HG03565 (cell line): ENCODE data around the gene KLHL40.

Source experiments
- ATAC-seq: cut with Tn5 transposase; IDR thresholded peaks from one replicate; pipeline ENCODE4 v1.9.1; 2021; ENCODE audit warnings: mild to moderate bottlenecking, moderate library complexity; ENCODE audit not compliant: unreplicated experiment

Gene KLHL40

DNA sequence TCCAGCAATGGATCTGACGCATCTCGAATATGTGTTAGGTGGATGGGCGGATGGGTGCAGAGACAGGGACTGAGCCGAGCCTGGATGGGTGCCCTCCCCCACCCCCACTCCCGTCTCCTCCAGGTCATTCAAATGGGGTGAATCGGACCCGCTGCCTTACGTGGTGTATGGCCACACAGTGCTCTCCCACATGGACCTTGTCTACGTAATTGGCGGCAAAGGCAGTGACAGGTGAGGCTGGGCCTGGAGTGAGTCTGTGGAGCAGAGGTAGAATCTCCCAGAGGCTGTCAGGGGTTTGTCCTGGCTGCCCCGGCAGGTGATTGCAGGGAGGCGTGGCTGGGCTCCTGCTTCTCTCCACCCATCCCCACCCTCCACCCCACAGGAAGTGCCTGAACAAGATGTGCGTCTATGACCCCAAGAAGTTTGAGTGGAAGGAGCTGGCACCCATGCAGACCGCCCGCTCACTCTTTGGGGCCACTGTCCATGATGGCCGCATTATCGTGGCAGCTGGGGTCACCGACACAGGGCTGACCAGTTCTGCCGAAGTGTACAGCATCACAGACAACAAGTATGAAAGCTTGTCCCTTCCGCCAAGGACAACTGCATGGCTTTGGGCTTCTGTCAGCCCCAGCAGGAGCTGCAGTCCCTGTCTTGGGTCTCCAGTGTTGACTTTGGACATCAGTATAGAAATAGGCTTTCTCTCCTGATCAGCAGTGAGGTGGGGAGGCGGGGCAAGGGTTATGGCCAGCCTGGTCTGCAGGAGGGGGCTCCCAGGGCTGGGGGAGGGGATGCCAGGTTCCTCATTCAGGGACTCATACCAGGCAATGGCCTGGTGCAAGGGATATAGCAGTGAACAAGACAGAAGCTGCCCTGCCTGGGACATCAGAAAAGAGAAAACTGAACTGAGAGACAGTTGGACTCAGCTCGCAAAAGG lies 3.4 kb downstream of the KLHL40 start:
- ATAC-seq, result no peak

DNA sequence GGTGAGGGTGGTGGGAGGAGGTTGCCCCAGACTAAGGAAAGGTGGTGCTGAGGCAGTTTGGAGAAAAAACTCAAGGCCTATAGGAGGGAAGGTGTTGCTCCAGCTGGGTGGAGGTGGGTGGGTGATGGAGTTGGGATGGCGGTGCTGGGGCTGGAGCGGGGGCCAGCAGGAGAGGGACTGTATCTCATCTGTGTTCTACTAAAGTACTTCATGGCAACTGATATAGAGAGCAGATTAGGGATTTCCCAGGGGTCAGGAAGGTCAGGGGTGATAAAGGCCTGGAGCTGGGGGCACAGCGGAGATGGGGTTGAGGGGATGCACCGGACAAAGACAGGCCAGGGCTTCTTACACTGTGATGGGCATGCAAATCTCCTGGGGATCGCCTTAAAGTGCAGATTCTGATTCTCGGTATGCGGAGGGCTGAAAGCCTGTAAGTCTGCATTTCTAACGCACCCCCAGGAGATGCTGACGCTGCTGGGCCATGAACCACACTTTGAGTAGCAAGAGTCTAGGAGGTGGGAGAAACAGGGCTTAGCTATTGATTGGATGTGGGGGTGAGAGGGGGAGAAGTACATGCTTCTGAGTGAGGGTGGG lies 4.2 kb downstream of the KLHL40 start:
- ATAC-seq, result no peak

DNA sequence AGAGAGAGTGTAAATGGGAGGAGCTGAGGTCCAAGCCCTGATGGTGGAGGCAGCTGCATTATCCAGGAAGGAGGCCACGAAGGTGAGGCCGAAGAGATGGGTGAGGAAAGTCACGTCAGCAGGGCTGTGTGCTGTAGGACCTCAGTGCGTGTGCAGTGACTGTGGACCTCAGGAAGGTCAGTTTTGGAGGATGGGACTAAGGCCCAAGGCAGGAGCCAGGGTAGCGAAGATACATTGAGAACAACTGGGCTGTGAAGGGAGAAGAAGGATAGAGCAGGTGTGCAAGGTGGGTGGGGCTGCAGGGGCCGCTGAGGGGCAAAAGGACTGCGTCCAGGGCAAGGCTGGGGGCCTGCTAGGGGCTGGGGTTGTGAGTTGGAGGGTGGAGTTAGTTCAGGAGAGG lies 4.9 kb downstream of the KLHL40 start:
- ATAC-seq, result no peak

DNA sequence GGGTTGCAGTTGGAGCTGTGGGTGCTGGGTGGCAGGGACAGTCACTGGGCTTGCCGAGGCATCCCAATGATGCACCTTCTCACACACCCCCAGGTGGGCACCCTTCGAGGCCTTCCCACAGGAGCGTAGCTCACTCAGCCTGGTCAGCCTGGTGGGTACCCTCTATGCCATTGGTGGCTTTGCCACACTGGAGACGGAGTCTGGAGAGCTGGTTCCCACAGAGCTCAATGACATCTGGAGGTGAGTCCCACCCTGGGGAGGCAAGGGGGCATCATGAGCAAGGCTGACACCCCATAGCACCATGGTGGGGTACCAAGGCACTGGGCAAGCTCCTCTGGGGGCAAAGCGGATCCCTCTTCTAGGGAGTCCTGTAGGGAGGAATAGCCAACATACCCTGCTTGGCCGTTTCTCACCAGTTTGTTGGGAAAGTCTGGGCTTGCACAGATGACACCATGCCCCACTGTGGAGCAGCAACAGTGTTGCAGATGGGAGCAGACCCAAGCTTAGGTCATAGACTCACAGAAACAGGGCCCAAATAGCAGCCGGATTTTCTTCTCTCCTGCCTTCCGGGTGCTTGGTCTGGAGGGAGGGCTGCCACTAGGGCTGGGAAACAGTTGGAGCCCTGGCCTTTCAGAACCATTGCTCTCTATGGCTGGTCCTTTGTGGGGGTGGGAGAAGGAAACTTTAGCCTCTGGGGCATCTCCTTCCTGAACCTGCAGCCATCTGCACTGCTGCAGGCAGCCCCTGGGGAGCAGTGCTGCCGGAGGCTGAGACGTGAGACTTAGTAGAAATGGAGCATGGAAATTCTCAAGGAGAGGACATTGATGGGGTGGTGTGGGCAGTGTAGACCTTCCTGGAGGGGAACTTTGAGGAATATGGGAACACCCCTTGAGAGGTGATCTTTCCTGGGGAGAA lies 5.7 kb downstream of the KLHL40 start:
- no peak for ATAC-seq

DNA sequence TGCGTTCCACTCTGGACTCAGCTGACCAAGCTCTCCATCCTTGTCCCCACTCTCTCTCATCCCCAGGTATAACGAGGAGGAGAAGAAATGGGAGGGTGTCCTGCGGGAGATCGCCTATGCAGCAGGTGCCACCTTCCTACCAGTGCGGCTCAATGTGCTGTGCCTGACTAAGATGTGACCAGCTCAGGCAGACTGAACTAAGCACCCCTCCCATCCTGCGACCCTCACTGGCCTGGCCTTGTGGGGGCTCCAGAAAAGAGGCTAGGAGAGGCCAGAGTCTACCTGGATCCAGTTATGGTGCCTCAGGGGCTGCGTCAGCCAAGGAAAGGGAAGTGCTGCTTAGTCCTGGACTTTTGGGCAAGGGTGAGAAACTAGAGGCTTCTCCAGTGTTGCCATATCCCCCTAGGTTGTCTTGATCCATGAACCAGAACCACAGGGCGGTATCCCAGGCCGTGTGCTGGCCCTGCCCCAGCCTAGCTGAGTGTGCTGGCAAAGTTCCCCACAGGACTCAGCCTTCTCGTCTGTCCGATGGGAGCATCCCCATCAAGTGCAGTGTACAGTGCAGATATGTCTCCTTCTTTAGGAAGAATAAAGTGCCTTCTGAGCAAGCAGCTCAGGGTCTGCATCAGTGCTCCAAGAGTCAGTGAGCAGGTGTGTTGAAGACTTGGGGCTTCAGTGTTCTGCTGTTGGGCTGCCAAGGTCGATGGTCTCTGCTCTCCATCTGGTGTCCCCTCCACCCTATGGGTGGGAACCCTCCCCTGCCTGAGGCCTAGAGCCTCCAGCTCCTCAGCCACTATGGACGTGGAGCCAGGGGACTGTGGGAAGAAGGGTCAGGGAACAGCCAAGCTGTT lies 6.7 kb downstream of the KLHL40 start:
- ATAC-seq, result no peak

DNA sequence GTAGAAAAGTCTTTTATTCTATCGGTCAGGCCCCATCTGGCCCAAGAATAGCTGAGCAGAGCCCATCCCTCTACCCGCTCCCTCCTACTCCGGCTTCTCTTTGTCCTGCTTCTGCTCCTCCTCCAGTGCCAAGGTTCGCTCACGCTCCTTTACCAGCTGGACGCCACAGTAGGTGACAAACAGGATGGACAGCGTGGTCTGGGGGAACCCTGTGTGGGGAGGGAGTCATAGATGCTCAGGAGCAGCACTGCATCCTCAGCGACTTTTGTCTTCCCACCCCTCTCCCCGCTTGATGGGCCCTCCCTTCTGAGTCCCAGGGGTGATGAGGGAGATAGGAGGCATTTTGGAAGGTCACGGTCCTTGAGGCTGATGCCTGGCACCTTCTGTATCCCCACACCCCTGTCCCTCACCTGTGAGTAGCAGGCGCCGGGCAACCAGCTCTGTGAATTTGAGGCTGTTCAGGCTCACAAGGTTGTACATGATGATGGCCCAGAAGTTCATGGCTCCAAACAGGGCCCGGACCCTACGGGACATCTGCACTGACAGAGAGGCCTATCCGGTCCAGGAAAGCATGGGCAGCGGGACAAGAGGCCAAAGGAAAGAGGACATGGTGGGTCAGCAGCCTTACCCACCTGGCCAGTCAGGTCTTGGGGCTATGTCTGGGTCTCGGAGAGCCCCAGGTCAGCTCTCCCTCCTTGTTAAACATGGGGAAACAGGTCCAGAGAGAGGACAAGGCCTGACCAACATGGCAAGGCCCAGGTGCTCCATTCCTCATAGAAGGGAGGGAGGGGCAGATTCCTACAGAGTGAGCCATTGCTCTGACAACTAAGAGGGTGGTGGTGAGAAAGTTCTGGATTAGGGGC lies 7.6 kb downstream of the KLHL40 start:
- no peak for ATAC-seq

DNA sequence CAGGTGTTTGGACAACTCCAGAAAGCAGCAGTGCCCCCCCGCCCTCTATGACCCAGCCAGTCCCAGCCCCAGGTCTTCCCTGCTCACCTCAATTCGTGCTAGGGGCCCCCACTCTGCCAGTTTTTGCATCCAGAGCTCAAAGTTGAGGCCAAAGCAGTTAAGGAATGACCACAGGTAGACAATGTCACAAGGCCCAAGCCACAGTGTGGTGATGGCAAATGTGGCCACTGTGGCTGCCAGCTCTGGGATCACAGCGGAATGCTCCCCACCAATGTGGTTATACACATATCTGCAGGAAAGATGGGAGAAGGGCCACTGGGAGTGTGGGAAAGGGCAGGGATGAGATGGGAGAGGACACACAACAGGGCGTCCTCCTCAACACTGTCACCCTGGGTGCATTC lies 8.2 kb downstream of the KLHL40 start:
- no peak for ATAC-seq

DNA sequence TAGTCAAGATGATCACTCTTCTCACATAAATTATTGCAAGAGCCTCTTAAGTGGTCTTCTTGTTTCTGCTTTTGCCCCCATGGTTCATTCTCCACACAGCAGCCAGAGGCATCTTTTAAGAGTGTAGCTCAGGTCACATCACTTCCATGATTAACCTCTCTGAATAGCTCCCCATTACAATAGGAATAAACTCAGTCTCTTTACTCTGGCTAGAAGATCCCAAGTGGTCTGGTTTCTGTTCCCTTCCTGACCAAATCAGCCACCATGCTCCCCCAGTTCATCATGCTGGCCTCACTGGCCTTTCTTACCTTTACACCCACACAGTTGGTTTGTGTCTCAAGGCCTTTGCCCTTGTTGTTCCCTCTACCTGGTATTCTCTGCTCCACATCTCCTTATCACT lies 9.0 kb downstream of the KLHL40 start:
- ATAC-seq, result no peak

DNA sequence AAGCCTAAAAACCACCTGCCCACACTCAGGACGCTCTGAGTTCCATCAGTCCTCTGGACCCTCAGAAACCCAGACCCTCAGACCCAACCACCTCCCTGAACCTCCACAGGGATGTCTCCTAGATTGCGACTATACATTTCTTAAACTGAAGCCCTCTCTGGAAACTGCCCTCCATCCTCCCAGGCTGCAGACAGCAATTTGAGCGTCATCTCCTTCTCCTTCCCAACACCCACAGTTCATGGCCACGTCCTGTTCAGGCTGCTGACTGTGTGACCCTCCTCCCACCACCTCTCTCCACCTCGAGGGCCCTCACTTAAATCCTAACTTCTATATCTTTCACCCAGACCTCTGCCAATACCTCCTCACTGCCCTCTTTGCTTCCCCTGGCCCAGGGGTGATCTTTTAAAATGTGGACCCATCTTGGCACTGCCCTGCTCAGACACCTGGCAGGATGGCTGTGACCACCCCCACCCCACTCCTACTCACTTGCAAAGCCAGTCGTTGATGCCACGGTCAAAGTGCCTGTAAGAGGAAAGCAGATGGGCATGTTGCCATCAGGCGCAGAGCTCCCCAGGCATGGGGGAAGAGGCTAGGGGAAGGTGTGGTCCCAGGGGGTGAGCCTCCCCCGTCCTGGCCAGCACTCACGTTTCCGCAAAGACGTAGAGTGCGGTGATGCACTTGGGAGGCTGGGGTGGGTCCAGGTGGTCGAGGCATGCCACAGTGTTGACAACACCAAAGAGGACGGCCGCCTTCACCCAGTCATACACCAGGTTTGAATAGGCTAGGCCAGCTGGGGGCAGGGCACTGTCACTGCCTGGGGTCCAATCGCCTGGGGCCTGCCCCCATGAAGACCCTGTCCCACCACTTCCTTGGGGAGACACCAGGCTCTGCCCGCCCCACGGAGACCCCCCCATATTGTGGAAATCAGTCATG lies 11.3 kb downstream of the KLHL40 start:
- no peak for ATAC-seq

DNA sequence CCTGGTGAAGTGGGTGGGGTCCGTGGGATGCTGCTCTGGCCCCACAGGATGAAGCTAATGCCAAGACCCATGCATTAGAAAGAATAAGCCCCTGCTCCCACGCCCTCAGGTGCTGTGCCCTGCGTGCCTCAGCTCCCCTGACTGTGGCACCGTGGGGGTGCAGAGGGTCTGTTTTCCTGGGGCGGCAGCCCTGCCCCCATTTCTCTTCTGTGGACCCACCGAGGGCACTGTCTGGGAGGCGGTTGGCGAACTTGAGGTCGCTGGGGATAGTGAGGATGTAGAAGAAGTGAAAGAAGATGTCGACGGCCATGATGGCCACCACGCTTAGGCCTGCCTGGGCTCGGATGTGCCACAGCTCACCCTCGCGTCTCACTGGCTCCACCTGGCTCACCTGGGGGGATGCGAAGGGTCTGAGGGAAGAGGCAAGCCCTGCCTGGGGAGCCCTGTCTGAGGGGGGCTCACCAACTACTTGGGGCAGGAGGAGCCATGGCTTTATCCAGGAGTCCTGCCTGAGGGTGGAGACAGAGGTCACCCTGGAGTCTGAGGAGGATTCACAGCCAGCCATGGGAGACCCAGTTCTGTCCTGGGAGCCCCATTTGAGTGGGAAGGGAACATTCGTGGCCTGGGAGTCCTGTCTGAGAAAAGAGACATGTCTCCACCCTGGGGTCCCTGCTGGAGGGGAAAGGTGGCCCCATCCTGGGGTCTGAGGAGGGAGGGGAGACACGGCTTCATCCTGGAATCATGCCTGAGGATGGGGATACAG lies 12.1 kb downstream of the KLHL40 start:
- no peak for ATAC-seq

DNA sequence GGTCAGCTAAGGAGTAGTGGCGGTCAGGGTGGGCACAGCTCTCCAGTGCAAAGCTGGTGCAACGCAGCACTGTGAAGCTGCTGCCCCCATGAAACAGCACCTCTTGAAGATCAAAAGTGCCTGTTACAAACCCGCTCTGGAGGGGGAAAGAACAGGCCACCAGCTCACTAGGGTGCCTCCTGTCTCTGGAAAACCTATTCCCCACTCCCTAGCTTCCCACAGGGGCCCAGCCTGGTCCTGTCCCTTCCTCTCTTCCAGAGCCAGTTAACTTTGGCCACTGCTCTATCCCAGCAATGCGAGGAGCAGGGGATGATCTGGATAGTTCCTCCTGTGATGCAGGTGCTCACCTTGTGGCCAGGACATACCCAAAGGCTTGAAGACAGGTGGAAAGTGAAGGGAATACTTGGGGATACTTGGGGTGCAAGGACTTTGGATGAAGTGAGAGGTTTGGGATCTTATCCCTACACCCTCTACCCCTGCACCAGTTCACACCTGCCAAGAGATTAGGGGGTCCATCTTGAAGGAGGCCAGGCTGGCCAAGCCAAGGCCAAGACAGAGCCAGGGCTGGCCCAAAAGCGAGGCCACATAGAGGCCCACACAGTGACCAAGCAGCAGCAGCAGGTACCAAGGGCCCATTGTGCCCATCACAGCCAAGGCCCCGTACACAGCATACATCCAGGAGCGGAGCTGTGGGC lies 13.0 kb downstream of the KLHL40 start:
- ATAC-seq, result no peak

DNA sequence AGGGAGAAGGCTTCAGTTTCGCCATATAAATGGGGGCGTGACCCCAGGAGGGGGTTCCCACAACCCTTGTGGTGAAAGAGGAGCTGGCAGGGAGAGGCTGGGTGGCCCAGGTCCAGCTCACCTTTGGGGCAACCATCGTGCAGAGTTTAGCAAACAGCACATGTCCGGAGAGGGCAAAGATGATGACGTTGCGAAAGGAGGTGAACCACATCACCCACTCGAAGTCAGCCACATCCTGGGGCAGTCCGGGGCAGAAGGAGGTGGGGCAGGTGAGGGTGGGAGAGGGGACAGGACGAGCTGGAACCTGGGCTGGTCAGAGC lies 13.5 kb downstream of the KLHL40 start:
- no peak for ATAC-seq

DNA sequence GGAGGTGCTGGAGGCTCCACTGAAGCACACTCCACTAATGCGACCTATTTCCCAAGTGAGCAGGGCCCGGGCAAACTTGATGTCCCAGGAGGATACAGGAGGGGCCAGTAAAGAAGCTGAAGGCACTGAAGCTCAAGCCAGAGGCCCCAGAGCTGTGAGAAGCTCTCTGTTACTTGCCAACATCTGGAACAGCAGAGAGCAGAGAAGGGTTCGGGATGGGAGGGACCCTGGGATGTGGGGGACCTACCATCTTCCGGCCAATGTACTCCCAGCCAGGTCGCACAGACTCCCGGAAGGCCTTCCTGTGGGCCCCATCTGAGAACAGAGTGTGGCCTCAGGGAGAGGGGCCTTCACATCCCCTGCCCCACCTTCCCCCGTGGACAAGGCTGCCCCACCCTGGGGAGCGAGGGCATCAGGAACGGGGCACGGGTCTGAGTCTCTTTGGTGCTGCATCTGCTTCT lies 14.2 kb downstream of the KLHL40 start:
- no peak for ATAC-seq

DNA sequence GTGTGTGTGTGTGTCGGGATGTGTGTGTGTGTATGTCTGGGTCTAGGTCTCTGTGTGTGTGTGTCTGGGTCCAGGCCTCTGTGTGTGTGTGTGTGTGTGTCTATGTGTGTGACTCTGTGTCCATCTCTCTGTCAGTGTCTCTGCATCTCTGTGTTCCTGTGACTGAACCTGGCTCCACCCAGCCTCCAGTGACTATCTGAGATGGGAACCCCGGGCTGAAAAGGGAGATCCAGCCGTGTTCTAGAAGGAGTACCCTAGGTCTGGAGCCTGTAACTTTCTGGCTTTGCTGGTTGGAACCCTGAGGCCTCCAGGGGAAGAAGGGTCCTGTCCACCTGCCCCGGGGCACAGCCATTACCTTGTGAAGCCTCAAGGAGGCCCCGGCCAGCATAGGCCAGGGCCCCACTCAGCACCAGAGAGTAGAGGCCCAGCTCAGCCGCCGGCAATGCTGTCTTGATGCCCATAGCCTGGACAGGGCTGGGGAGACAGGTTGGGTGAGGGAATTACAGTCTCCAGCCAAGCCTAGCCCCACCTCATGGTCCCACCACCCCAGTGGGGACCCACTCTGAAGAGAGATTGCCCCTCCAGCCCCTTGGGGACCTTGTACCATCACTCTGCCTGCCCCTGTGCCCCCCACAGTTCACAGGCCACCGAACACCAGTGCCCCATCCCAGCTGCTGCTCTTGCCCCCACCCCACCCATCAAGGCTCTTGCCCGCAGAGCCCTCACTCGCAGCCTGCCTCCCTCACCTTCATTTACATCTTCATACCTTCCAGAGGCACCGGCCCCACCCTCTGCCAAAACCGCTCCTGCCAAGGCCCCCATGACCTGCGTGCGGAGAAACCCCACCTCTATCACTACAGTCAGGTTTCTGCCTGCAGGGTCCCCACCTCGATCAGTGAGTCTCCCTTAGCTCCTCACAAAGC lies 15.3 kb downstream of the KLHL40 start:
- no peak for ATAC-seq

DNA sequence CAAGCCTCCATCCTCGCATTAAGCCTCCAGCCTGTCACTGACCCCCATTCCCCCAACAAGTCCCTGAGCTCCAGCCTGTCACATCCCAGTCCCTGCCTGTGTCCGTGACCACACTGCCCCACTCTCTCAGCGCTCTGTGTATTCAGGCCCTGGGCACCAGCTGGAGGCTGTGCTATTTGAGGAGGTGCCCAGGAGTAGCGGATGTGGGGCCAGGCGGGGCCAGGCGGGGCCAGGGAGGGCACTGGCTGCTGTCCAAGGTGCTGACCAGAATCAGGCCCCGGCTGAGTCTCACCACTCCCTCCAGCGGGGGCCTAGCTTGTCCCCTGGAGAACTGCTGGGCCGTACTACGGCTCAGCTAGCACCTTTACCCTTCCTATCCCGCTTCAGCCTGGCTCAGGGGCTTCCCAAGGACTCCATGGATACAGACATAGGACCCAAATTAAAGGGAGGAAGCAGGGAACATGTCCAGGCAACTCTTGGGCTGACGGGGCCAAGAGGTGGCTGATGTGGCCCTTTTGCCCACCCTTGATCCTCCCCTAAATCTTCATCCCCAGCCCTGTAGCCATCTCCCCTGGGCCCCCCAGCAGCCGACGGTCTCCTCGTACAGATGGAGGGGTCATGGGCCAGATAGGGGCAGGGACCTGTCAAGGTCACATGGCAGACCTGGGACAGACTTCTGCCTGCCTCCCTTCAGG lies 16.2 kb downstream of the KLHL40 start:
- ATAC-seq, result no peak
